Skeletal muscle tissue (tissue), 4 donors: ENCODE measurements around the gene PTH1R. TPM values are rescaled to one million over a fixed set of nuclear protein-coding genes. Genes with fewer than 3 reads are reported as not detected.
A peak's percentile ranks its signal among the peaks of the same experiment; 100 is the strongest.

ENCODE experiments used
- H3K27ac ChIP-seq: one replicate; pipeline ENCODE4 v1.7.0; 2013; ENCODE audit warnings: mild to moderate bottlenecking, low read depth, low read length, inconsistent platforms
- H3K27me3 ChIP-seq, 3 donors: one replicate each; pipeline ENCODE4 v1.7.0; 2013; ENCODE audit warnings: low read length in 3 of 3; ENCODE audit not compliant: control insufficient read depth in 3 of 3, insufficient read depth in 3 of 3
- H3K36me3 ChIP-seq, 3 donors: one replicate each; pipeline ENCODE4 v1.7.0; 2013; ENCODE audit warnings: low read length in 3 of 3; ENCODE audit not compliant: control insufficient read depth in 3 of 3, insufficient read depth in 3 of 3
- H3K4me1 ChIP-seq, 3 donors: one replicate each; pipeline ENCODE4 v1.7.0; 2013; ENCODE audit warnings: low read length in 3 of 3, mild to moderate bottlenecking in 3 of 3; ENCODE audit not compliant: control insufficient read depth in 3 of 3, insufficient read depth in 3 of 3
- H3K4me3 ChIP-seq, 3 donors: one replicate each; pipeline ENCODE4 v1.7.0; 2013; ENCODE audit warnings: low read length in 3 of 3
- H3K9ac ChIP-seq, 3 donors: one replicate each; pipeline ENCODE4 v1.7.0; 2013; ENCODE audit warnings: low read length in 3 of 3, mild to moderate bottlenecking in 3 of 3, moderate library complexity in 2 of 3, low read depth in 1 of 3
- H3K9me3 ChIP-seq, 3 donors: one replicate each; pipeline ENCODE4 v1.7.0; 2013; ENCODE audit warnings: low read length in 3 of 3; ENCODE audit not compliant: control insufficient read depth in 3 of 3
- total RNA-seq: library from RNA; depleted of rRNA; stranded (reverse); fragments of >200 nt; gene quantifications from one replicate; pipeline ENCODE4 v1.2.3, GENCODE V29; 2014
- donor health status: Osteomylitis.

PTH1R gene
- total RNA-seq, 1 donor from 2014 or later = 9.4 TPM

DNA sequence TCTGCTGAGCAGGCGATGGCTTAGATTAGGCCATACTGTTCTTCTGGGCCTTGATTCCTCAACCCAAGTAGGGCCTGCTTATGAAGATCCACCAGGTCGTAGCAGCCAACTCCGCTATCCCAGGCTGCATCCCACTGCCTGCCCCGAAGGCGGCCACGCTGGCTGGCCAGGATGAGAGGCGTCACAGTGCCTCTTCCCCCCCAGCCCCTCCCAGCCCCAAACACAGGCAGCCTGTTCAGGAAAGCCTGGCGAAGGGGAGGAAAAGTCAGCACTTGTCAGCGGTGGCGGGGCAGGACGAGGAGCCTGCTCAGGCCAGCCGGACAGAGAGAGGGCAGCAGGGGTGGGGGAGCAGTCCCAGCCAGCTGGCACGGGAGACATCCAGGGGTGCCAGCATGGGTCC is 11.2 kb downstream of the PTH1R start:
- peaks cover 10 to 33% (median 24%) of the 10 kb centered on the region in 3 donors for H3K4me1 ChIP-seq
- H3K27me3 ChIP-seq = peaks cover 1 to 16% (median 13%) of the 10 kb centered on the region in 3 donors
- no peak overlapping the region for H3K27ac ChIP-seq

DNA sequence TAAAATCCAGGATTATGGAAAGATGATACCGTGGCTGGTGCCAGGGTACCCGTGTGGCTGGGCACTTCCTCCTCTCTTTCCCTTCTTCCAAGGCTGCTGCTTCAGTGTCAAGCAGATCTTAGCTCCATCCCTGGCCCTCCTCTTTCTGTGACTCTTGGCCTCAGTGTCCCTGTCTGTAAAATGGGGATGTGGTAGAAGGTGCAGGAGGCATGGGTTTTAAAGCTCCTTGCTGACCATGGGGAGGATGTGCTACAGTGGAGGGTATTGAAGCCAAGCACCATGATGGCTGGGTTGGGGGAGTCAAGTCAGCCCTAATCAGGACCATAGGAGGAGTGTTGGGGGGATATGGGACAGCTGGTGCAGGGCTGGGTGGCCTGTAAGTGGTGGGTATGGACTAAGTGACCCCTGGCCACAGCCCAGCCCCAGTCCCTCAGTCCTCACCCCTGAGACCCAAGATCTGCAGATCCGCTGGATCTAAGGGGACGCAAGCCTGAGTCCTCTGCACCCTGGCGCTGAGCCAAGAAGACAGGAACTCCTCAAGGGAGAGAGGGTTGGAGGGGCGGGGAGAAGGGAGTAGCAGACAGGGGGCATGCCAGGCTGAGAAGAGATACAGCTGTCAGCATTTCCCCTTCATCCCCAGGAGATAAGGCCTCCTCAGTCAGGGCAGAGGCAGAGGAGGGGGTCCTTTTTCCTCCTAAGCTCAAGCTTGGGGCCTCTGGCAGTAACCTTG is 12.0 kb downstream of the PTH1R start:
- no peaks in the 10 kb centered on the region for H3K36me3 ChIP-seq
- no peaks in the 10 kb centered on the region for H3K9me3 ChIP-seq
- peaks cover 0 to 8% (median 5%) of the 10 kb centered on the region in 3 donors for H3K27me3 ChIP-seq
- no peak overlapping the region for H3K27ac ChIP-seq
- H3K4me1 ChIP-seq = peaks cover 10 to 26% (median 26%) of the 10 kb centered on the region in 3 donors
- no peak overlapping the region for H3K4me3 ChIP-seq
- no peak overlapping the region for H3K9ac ChIP-seq

More for the DNA sequence above, 11.2 kb downstream of the PTH1R start:
- H3K36me3 ChIP-seq = no peaks in the 10 kb centered on the region
- H3K9me3 ChIP-seq = no peaks in the 10 kb centered on the region
- no peak overlapping the region for H3K4me3 ChIP-seq
- H3K9ac ChIP-seq = no peak overlapping the region

- H3K27me3 ChIP-seq = peaks cover 0 to 4% (median 0%) of the 10 kb centered on the region in 3 donors
- no peaks in the 10 kb centered on the region for H3K9me3 ChIP-seq
- H3K27ac ChIP-seq = no peak overlapping the region
- H3K36me3 ChIP-seq = no peaks in the 10 kb centered on the region
- no peak overlapping the region for H3K4me3 ChIP-seq
- H3K4me1 ChIP-seq = peaks cover 10 to 26% (median 26%) of the 10 kb centered on the region in 3 donors
- no peak overlapping the region for H3K9ac ChIP-seq
Observed at GRCh38 chr3:46890132-46890531, 12.6 kb downstream of the PTH1R start.

DNA sequence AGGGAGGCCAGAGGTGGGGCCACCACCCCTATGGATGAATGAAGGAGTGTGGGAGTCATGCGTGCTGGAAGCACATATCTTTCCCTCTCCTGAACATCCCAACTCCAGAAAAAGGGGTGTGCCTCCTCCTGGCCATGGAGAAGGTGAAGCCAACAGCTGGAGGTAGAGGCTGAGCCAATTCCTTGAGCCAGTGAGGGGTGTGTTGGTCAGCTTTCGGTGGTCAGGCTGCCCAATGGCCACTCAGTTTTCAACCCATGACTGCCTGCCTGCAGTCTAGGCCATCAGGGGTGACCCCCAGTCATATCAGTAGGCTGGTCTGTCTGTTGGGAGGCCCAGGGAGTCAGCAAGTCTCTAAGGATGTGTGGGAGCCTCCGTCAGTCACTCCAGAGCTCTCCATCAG is 13.6 kb downstream of the PTH1R start:
- Histone ChIP-seq H3K27me3 (peaks cover 0 to 4% (median 0%) of the 10 kb centered on the region in 3 donors), H3K27ac (no peak overlapping the region), H3K9me3 (no peaks in the 10 kb centered on the region), H3K4me1 (peaks cover 10 to 29% (median 26%) of the 10 kb centered on the region in 3 donors), H3K36me3 (no peaks in the 10 kb centered on the region), H3K4me3 (no peak overlapping the region), H3K9ac (no peak overlapping the region)

- peak overlapping the region; percentile 40 to 83 (median 49) for H3K9ac ChIP-seq
- no peaks in the 10 kb centered on the region for H3K36me3 ChIP-seq
- H3K9me3 ChIP-seq = no peaks in the 10 kb centered on the region
- H3K27me3 ChIP-seq = peaks cover 0 to 4% (median 0%) of the 10 kb centered on the region in 3 donors
- H3K4me3 ChIP-seq = peak overlapping the region; percentile 61 to 80 (median 72)
- H3K27ac ChIP-seq = no peak overlapping the region
- H3K4me1 ChIP-seq = peaks cover 10 to 29% (median 26%) of the 10 kb centered on the region in 3 donors
Observed at GRCh38 chr3:46892285-46893145, 15.0 kb downstream of the PTH1R start.

GRCh38 chr3:46893146-46893748 is 15.7 kb downstream of the PTH1R start:
- peaks cover 4 to 5% (median 4%) of the 10 kb centered on the region in 3 donors for H3K27me3 ChIP-seq
- H3K4me1 ChIP-seq = peaks cover 10 to 33% (median 30%) of the 10 kb centered on the region in 3 donors
- H3K27ac ChIP-seq = no peak overlapping the region
- peak overlapping the region in 2 of 3 donors; percentile 40 to 83 for H3K9ac ChIP-seq
- no peaks in the 10 kb centered on the region for H3K9me3 ChIP-seq
- H3K36me3 ChIP-seq = no peaks in the 10 kb centered on the region
- H3K4me3 ChIP-seq = no peak overlapping the region

- peaks cover 4 to 5% (median 4%) of the 10 kb centered on the region in 3 donors for H3K27me3 ChIP-seq
- H3K36me3 ChIP-seq = no peaks in the 10 kb centered on the region
- H3K4me3 ChIP-seq = no peak overlapping the region
- H3K27ac ChIP-seq = no peak overlapping the region
- peaks cover 14 to 34% (median 30%) of the 10 kb centered on the region in 3 donors for H3K4me1 ChIP-seq
- no peaks in the 10 kb centered on the region for H3K9me3 ChIP-seq
- H3K9ac ChIP-seq = peak overlapping the region in 1 of 3 donors; percentile 16
Observed at GRCh38 chr3:46893763-46894162, 16.2 kb downstream of the PTH1R start.

DNA sequence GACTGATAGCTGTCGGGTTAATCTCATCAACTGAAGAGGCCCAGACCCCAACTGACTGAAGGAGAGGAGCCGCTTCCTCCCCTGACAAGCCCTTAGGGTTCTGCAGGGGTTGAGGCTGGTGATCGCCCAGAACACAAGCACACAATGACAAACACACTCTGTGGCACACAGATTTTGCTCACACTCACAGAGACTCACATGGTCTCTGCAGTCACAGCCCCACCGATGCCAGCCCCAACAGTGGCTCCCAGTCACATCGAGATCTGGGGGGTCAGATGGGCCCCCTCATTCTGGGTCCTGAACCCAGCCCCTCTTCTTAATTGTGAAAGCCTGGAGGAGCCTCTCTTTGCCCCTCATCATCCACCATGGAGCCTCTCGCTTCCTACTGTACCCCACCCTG is 16.7 kb downstream of the PTH1R start:
- Histone ChIP-seq H3K9ac (no peak overlapping the region), H3K27me3 (peaks cover 4 to 5% (median 4%) of the 10 kb centered on the region in 3 donors), H3K36me3 (no peaks in the 10 kb centered on the region), H3K27ac (no peak overlapping the region), H3K4me3 (no peak overlapping the region), H3K4me1 (peaks cover 17 to 36% (median 31%) of the 10 kb centered on the region in 3 donors), H3K9me3 (no peaks in the 10 kb centered on the region)

- no peaks in the 10 kb centered on the region for H3K9me3 ChIP-seq
- peaks cover 17 to 41% (median 32%) of the 10 kb centered on the region in 3 donors for H3K4me1 ChIP-seq
- no peak overlapping the region for H3K4me3 ChIP-seq
- no peak overlapping the region for H3K27ac ChIP-seq
- H3K27me3 ChIP-seq = peaks cover 0 to 8% (median 4%) of the 10 kb centered on the region in 3 donors
- no peak overlapping the region for H3K9ac ChIP-seq
- H3K36me3 ChIP-seq = no peaks in the 10 kb centered on the region
Observed at GRCh38 chr3:46895204-46895660, 17.7 kb downstream of the PTH1R start.
